CD4-positive, alpha-beta T cell (primary cell): Measurements from ENCODE around the gene MAST3. TPM values are rescaled to one million over a fixed set of nuclear protein-coding genes. Genes with fewer than 3 reads are reported as not detected.
A peak's percentile ranks its signal among the peaks of the same experiment; 100 is the strongest.

Source experiments
- ATAC-seq: fragments of 200-7000 bp; cut with Tn5 transposase; one replicate; pipeline ENCODE4 v1.10.0; 2022; ENCODE audit warnings: mild to moderate bottlenecking; ENCODE audit not compliant: poor library complexity
- CTCF ChIA-PET: fragments of 350-600 bp; sonication (Branson Sonifier 250); formaldehyde crosslinking; loops from one replicate; lab custom pipeline; 2021; ENCODE audit warnings: antibody characterized with exemption, inconsistent platforms; lab: Charles Lee
- POLR2A ChIA-PET: fragments of 350-600 bp; sonication (Branson Sonifier 250); formaldehyde crosslinking; loops from one replicate; lab custom pipeline; 2021; ENCODE audit warnings: antibody characterized with exemption, inconsistent platforms; lab: Charles Lee
- DNase-seq, 14 experiments: peaks; one replicate each; pipeline ENCODE4 v3.0.0-alpha.2; 2013 to 2020; ENCODE audit warnings: mixed read lengths in 2 of 14
- H3K27ac ChIP-seq, 2 donors: one replicate each; pipeline versions ENCODE4 v1.5.1 to v1.7.0; 2013; ENCODE audit warnings: low read length in 2 of 2, low read depth in 1 of 2, mild to moderate bottlenecking in 1 of 2
- H3K27me3 ChIP-seq, 2 experiments: 1 replicate in 1 of 2; 2 replicates in 1 of 2; pipeline versions ENCODE4 v1.6.1 to v1.7.0; 2013; ENCODE audit warnings: low read length in 2 of 2, control low read depth in 1 of 2, mild to moderate bottlenecking in 1 of 2, moderate library complexity in 1 of 2; ENCODE audit not compliant: insufficient read depth in 2 of 2, control insufficient read depth in 1 of 2
- H3K36me3 ChIP-seq: one replicate; pipeline ENCODE4 v1.6.1; 2013; ENCODE audit warnings: low read length, control low read depth; ENCODE audit not compliant: insufficient read depth
- H3K4me1 ChIP-seq: one replicate; pipeline ENCODE4 v1.6.1; 2013; ENCODE audit warnings: low read length, control low read depth; ENCODE audit not compliant: insufficient read depth
- H3K4me3 ChIP-seq: one replicate; pipeline ENCODE4 v1.5.1; 2013; ENCODE audit warnings: mild to moderate bottlenecking, low read length, moderate library complexity
- H3K9me3 ChIP-seq, 2 experiments: 1 replicate in 1 of 2; 2 replicates in 1 of 2; pipeline versions ENCODE4 v1.6.1 to v1.7.0; 2013; ENCODE audit warnings: low read length in 2 of 2, mild to moderate bottlenecking in 2 of 2, control low read depth in 1 of 2, moderate library complexity in 1 of 2; ENCODE audit not compliant: control insufficient read depth in 1 of 2, insufficient read depth in 1 of 2
- H3K27ac Mint-ChIP-seq: one replicate; pipeline ENCODE4 v1.8.0; 2020; ENCODE audit warnings: mixed read lengths
- H3K27me3 Mint-ChIP-seq: one replicate; pipeline ENCODE4 v1.8.0; 2021; ENCODE audit warnings: mixed read lengths
- H3K36me3 Mint-ChIP-seq: one replicate; pipeline ENCODE4 v1.8.0; 2021; ENCODE audit warnings: low read depth, mixed read lengths
- H3K4me1 Mint-ChIP-seq: one replicate; pipeline ENCODE4 v1.8.0; 2021; ENCODE audit warnings: low read depth, mixed read lengths
- H3K4me3 Mint-ChIP-seq: one replicate; pipeline ENCODE4 v1.8.0; 2020; ENCODE audit warnings: mild to moderate bottlenecking, mixed read lengths
- H3K9me3 Mint-ChIP-seq: one replicate; pipeline ENCODE4 v1.8.0; 2020; ENCODE audit warnings: mixed read lengths
- CTCF ChIP-seq: fragments of 200-600 bp; IDR thresholded peaks from one replicate; pipeline ENCODE4 v1.8.0; 2022; ENCODE audit warnings: antibody characterized with exemption, mild to moderate bottlenecking
- intact Hi-C, 2 experiments: fragments of 100-400 bp; cut with DNase I in 1 of 2; cut with micrococcal nuclease in 1 of 2; formaldehyde crosslinking; loops; one replicate each; pipeline versions ENCODE4 v1.15.1 to v1.9.0; 2023 to 2025; cut with DNase I, micrococcal nuclease
- total RNA-seq, 174 experiments: library from RNA in 2 of 174; stranded (reverse) in 2 of 174; gene quantifications; one replicate each; pipeline ENCODE4 v1.2.3 and lab custom pipeline; 2021 to 2026

The MAST3 gene
- total RNA-seq, 2 experiments from 2014 or later: 16.1 to 16.4 TPM

GRCh38 chr19:18058208-18059009 is 39.2 kb upstream of the MAST3 start:
- intact Hi-C loops: loop anchor here (1.0 to 5.0 kb wide), 4 partner anchors 51 to 201 kb away; partner anchors contain the start of gene RPL18A (in 1 of the 2)
- H3K4me1 Mint-ChIP-seq: peaks cover 17% of the 10 kb centered on the region
- H3K27me3 ChIP-seq: no peaks in the 10 kb centered on the region
- peaks cover 35% of the 10 kb centered on the region for H3K36me3 ChIP-seq
- CTCF ChIA-PET: interaction anchor here (1.1 to 6.5 kb wide), 6 partner anchors 13 to 120 kb away, joined by 3 to 40 read pairs (median 5); partner anchors contain the start of gene ARRDC2
- TF ChIP-seq CTCF: peak; percentile 98
- H3K9me3 Mint-ChIP-seq: no peaks in the 10 kb centered on the region
- H3K4me3 Mint-ChIP-seq: no peak overlapping the region
- ATAC-seq (peak; percentile 97), DNase-seq (peak; percentile 74 to 91 (median 82))
- H3K27ac ChIP-seq: peak overlapping the region in 1 of 2 donors; percentile 22
- no peaks in the 10 kb centered on the region for H3K27me3 Mint-ChIP-seq
- peaks cover 13% of the 10 kb centered on the region for H3K4me1 ChIP-seq
- POLR2A ChIA-PET: interaction anchor here (0.7 to 5.4 kb wide), 4 partner anchors 13 to 58 kb away, joined by 3 to 41 read pairs (median 8); partner anchors contain the start of gene ARRDC2
- no peaks in the 10 kb centered on the region for H3K9me3 ChIP-seq
- H3K27ac Mint-ChIP-seq: peak overlapping the region; percentile 63
- H3K36me3 Mint-ChIP-seq: peaks cover 15% of the 10 kb centered on the region
- peak overlapping the region; percentile 25 for H3K4me3 ChIP-seq

- no peak for TF ChIP-seq CTCF
- CTCF ChIA-PET: interaction anchor here (1.1 to 6.5 kb wide), 5 partner anchors 36 to 121 kb away, joined by 4 to 40 read pairs (median 10); partner anchors contain the start of gene ARRDC2
- peaks cover 12% of the 10 kb centered on the region for H3K4me1 Mint-ChIP-seq
- Histone ChIP-seq H3K36me3 (peaks cover 40% of the 10 kb centered on the region), H3K9me3 (no peaks in the 10 kb centered on the region), H3K27ac (no peak overlapping the region), H3K27me3 (no peaks in the 10 kb centered on the region), H3K4me1 (peaks cover 13% of the 10 kb centered on the region), H3K4me3 (no peak overlapping the region)
- H3K9me3 Mint-ChIP-seq: no peaks in the 10 kb centered on the region
- POLR2A ChIA-PET: interaction anchor here (0.7 to 5.4 kb wide), 4 partner anchors 14 to 200 kb away, joined by 3 to 41 read pairs (median 6); partner anchors contain the start of genes ARRDC2 and RPL18A
- DNase-seq (no peak), ATAC-seq (no peak)
- intact Hi-C loops: loop anchor here in 1 of 2 experiments (2.0 to 5.0 kb wide), 2 partner anchors 120 to 202 kb away; partner anchors contain the start of gene RPL18A
- no peak overlapping the region for H3K4me3 Mint-ChIP-seq
- peaks cover 18% of the 10 kb centered on the region for H3K36me3 Mint-ChIP-seq
- no peaks in the 10 kb centered on the region for H3K27me3 Mint-ChIP-seq
- no peak overlapping the region for H3K27ac Mint-ChIP-seq
These were observed 38.3 kb upstream of the MAST3 start for GRCh38 chr19:18059297-18059696.

GRCh38 chr19:18059902-18060301 is 37.7 kb upstream of the MAST3 start:
- ChIA-PET CTCF (interaction anchor here (0.5 to 6.5 kb wide), 7 partner anchors 36 to 256 kb away, joined by 3 to 40 read pairs (median 4); partner anchors contain the start of gene ARRDC2), POLR2A (interaction anchor here (1.5 to 5.4 kb wide), 3 partner anchors 15 to 201 kb away, joined by 3 to 41 read pairs (median 7); partner anchors contain the start of genes ARRDC2 and RPL18A)
- ATAC-seq (no peak), DNase-seq (no peak)
- peaks cover 13% of the 10 kb centered on the region for H3K4me1 ChIP-seq
- no peak overlapping the region for H3K4me3 ChIP-seq
- no peaks in the 10 kb centered on the region for H3K9me3 ChIP-seq
- intact Hi-C loops: loop anchor here in 1 of 2 experiments (2.0 to 5.0 kb wide), 2 partner anchors 121 to 203 kb away; partner anchors contain the start of gene RPL18A
- peaks cover 20% of the 10 kb centered on the region for H3K36me3 Mint-ChIP-seq
- no peaks in the 10 kb centered on the region for H3K9me3 Mint-ChIP-seq
- no peak overlapping the region for H3K4me3 Mint-ChIP-seq
- no peaks in the 10 kb centered on the region for H3K27me3 Mint-ChIP-seq
- no peak for TF ChIP-seq CTCF
- peaks cover 12% of the 10 kb centered on the region for H3K4me1 Mint-ChIP-seq
- H3K36me3 ChIP-seq: peaks cover 44% of the 10 kb centered on the region
- no peaks in the 10 kb centered on the region for H3K27me3 ChIP-seq
- no peak overlapping the region for H3K27ac Mint-ChIP-seq
- H3K27ac ChIP-seq: no peak overlapping the region
